HepG2 (cell line): ENCODE data around the gene ART3. TPM values are rescaled to one million over a fixed set of nuclear protein-coding genes. Genes with fewer than 3 reads are reported as not detected.

Source experiments
- ARNTL ChIP-seq: sonication (generic); formaldehyde crosslinking; IDR thresholded peaks from 2 replicates; pipeline ENCODE4 v1.4.0; 2020; ENCODE audit warnings: mild to moderate bottlenecking, missing genetic modification reagents
- DR1 ChIP-seq: sonication (generic); formaldehyde crosslinking; IDR thresholded peaks from 2 replicates; pipeline ENCODE4 v1.8.0; 2021; ENCODE audit warnings: mild to moderate bottlenecking, missing genetic modification reagents, inconsistent platforms
- EHMT2 ChIP-seq: fragments of 200-600 bp; sonication (generic); IDR thresholded peaks from 2 replicates; pipeline ENCODE4 v1.7.0; 2017; ENCODE audit warnings: antibody characterized with exemption, low read depth, low read length, borderline replicate concordance
- ELF1 ChIP-seq: sonication (generic); formaldehyde crosslinking; IDR thresholded peaks from 2 replicates; pipeline ENCODE4 v1.4.0; 2020; ENCODE audit warnings: missing genetic modification reagents
- GPN1 ChIP-seq: sonication (generic); formaldehyde crosslinking; IDR thresholded peaks from 2 replicates; pipeline ENCODE4 v1.5.1; 2020; ENCODE audit warnings: missing genetic modification reagents, borderline replicate concordance
- IKZF1 ChIP-seq: fragments of 450-650 bp; IDR thresholded peaks from 2 replicates; pipeline ENCODE4 v1.7.1; 2016
- KDM6A ChIP-seq: IDR thresholded peaks from 2 replicates; pipeline ENCODE4 v1.6.1; 2016; ENCODE audit warnings: low read depth
- NBN ChIP-seq: fragments of 450-650 bp; conservative IDR thresholded peaks from 2 replicates; pipeline ENCODE4 v1.6.1; 2017
- RCOR2 ChIP-seq: IDR thresholded peaks from 2 replicates; pipeline ENCODE4 v1.6.1; 2016; ENCODE audit warnings: missing biosample characterization, missing genetic modification reagents
- SKIL ChIP-seq: sonication (generic); formaldehyde crosslinking; IDR thresholded peaks from 2 replicates; pipeline ENCODE4 v1.8.0; 2022; ENCODE audit warnings: missing genetic modification reagents, mild to moderate bottlenecking, moderate library complexity, borderline replicate concordance
- SMAD1 ChIP-seq: sonication (generic); formaldehyde crosslinking; IDR thresholded peaks from 2 replicates; pipeline ENCODE4 v1.4.0; 2020; ENCODE audit warnings: missing genetic modification reagents, low read depth, mild to moderate bottlenecking, borderline replicate concordance
- TFDP1 ChIP-seq: IDR thresholded peaks from 2 replicates; pipeline ENCODE4 v1.6.1; 2016; ENCODE audit warnings: missing compliant biosample characterization, missing genetic modification reagents, borderline replicate concordance
- XBP1 ChIP-seq: sonication (generic); formaldehyde crosslinking; IDR thresholded peaks from 2 replicates; pipeline ENCODE4 v1.5.0; 2020; ENCODE audit warnings: missing genetic modification reagents
- ZKSCAN8 ChIP-seq: IDR thresholded peaks from 2 replicates; pipeline ENCODE4 v1.6.1; 2016; ENCODE audit warnings: borderline replicate concordance, missing genetic modification reagents, missing compliant biosample characterization
- ZNF101 ChIP-seq: sonication (generic); formaldehyde crosslinking; IDR thresholded peaks from 2 replicates; pipeline ENCODE4 v1.4.0; 2020; ENCODE audit warnings: mild to moderate bottlenecking, low read depth, missing genetic modification reagents, borderline replicate concordance
- ZNF407 ChIP-seq: sonication (generic); formaldehyde crosslinking; IDR thresholded peaks from one replicate; pipeline ENCODE4 v1.5.1; 2020; ENCODE audit warnings: mild to moderate bottlenecking, missing genetic modification reagents; ENCODE audit errors: not compliant biosample characterization
- ZNF430 ChIP-seq: sonication (generic); formaldehyde crosslinking; IDR thresholded peaks from 2 replicates; pipeline ENCODE4 v1.9.0; 2021; ENCODE audit warnings: mild to moderate bottlenecking, missing genetic modification reagents
- ZNF550 ChIP-seq: sonication (generic); formaldehyde crosslinking; IDR thresholded peaks from 2 replicates; pipeline ENCODE4 v1.4.0; 2020; ENCODE audit warnings: mild to moderate bottlenecking, missing genetic modification reagents, borderline replicate concordance
- ZNF567 ChIP-seq: sonication (generic); formaldehyde crosslinking; IDR thresholded peaks from 2 replicates; pipeline ENCODE4 v1.8.1; 2023; ENCODE audit warnings: mild to moderate bottlenecking, missing genetic modification reagents, borderline replicate concordance
- polyA plus RNA-seq, 8 experiments: library from polyadenylated mRNA; depleted of rRNA in 3 of 8; stranded (reverse) in 7 of 8; unstranded in 1 of 8; fragments of >200 nt; fragmentation: Illumina TruSeq in 4 of 8; extraction: Trizol in 4 of 8; gene quantifications; 2 replicates each; pipeline versions ENCODE4 v1.2.1 to v1.2.3, GENCODE V29; 2011 to 2016; ENCODE audit warnings: low read depth in 4 of 8, missing spikeins in 1 of 8, mixed read lengths in 1 of 8; ENCODE audit not compliant: insufficient read depth in 1 of 8
- total RNA-seq, 5 experiments: library from RNA; depleted of rRNA; stranded (reverse); fragments of >200 nt; fragmentation: Illumina TruSeq; extraction: Trizol; gene quantifications; 2 replicates each; pipeline ENCODE4 v1.2.3, GENCODE V29; 2016; ENCODE audit warnings: low read depth in 1 of 5

Gene ART3
- total and polyA plus RNA-seq, 2 of the 13 experiments (the other 11 are each of a cell fraction or from before 2014, with no cell fraction given), result not detected

- TF ChIP-seq DR1 (CRISPR knock-in tag) (peak; percentile 81), ZKSCAN8 (no peak; the same call in 1 of the 2 replicates), SMAD1 (CRISPR knock-in tag) (peak; percentile 63; the same call in 1 of the 2 replicates), SKIL (no peak), ZNF550 (CRISPR knock-in tag) (no peak), XBP1 (CRISPR knock-in tag) (0 out of 2 replicates have a peak, but pooled peaks have one; percentile 32), ZNF407 (CRISPR knock-in tag) (no peak), KDM6A (no peak), ARNTL (peak; percentile 83; the same call in 1 of the 2 replicates), GPN1 (CRISPR knock-in tag) (no peak), RCOR2 (no peak), ZNF430 (CRISPR knock-in tag) (peak; percentile 88; the same call in 1 of the 2 replicates), IKZF1 (no peak), NBN (no peak), ELF1 (CRISPR knock-in tag) (peak; percentile 88), TFDP1 (CRISPR knock-in tag) (peak; percentile 90), EHMT2 (0 out of 2 replicates have a peak, but pooled peaks have one; percentile 33), ZNF567 (CRISPR knock-in tag) (peak; percentile 69; the same call in 1 of the 2 replicates), ZNF101 (0 out of 2 replicates have a peak, but pooled peaks have one; percentile 31)
These were observed 73.8 kb downstream of the ART3 start, which contains the start of gene NUP54 (continued) for GRCh38 chr4:76148142-76148865.
